CD4-positive, alpha-beta T cell (primary cell): ENCODE measurements around the gene CERT1. TPM values are rescaled to one million over a fixed set of nuclear protein-coding genes. Genes with fewer than 3 reads are reported as not detected.
"Not testable (repeated sequence)": the region's sequence is repeated elsewhere in the genome, so short reads cannot be mapped to it uniquely, and the experiment has no call there.

ENCODE experiments used
- ATAC-seq: fragments of 200-7000 bp; cut with Tn5 transposase; one replicate; pipeline ENCODE4 v1.10.0; 2022; ENCODE audit warnings: mild to moderate bottlenecking; ENCODE audit not compliant: poor library complexity
- CTCF ChIA-PET: fragments of 350-600 bp; sonication (Branson Sonifier 250); formaldehyde crosslinking; loops from one replicate; lab custom pipeline; 2021; ENCODE audit warnings: antibody characterized with exemption, inconsistent platforms; lab: Charles Lee
- POLR2A ChIA-PET: fragments of 350-600 bp; sonication (Branson Sonifier 250); formaldehyde crosslinking; loops from one replicate; lab custom pipeline; 2021; ENCODE audit warnings: antibody characterized with exemption, inconsistent platforms; lab: Charles Lee
- DNase-seq, 14 experiments: peaks; one replicate each; pipeline ENCODE4 v3.0.0-alpha.2; 2013 to 2020; ENCODE audit warnings: mixed read lengths in 2 of 14
- H3K27ac ChIP-seq, 2 donors: one replicate each; pipeline versions ENCODE4 v1.5.1 to v1.7.0; 2013; ENCODE audit warnings: low read length in 2 of 2, low read depth in 1 of 2, mild to moderate bottlenecking in 1 of 2
- H3K27me3 ChIP-seq, 2 experiments: 1 replicate in 1 of 2; 2 replicates in 1 of 2; pipeline versions ENCODE4 v1.6.1 to v1.7.0; 2013; ENCODE audit warnings: low read length in 2 of 2, control low read depth in 1 of 2, mild to moderate bottlenecking in 1 of 2, moderate library complexity in 1 of 2; ENCODE audit not compliant: insufficient read depth in 2 of 2, control insufficient read depth in 1 of 2
- H3K36me3 ChIP-seq: one replicate; pipeline ENCODE4 v1.6.1; 2013; ENCODE audit warnings: low read length, control low read depth; ENCODE audit not compliant: insufficient read depth
- H3K4me1 ChIP-seq: one replicate; pipeline ENCODE4 v1.6.1; 2013; ENCODE audit warnings: low read length, control low read depth; ENCODE audit not compliant: insufficient read depth
- H3K4me3 ChIP-seq: one replicate; pipeline ENCODE4 v1.5.1; 2013; ENCODE audit warnings: mild to moderate bottlenecking, low read length, moderate library complexity
- H3K9me3 ChIP-seq, 2 experiments: 1 replicate in 1 of 2; 2 replicates in 1 of 2; pipeline versions ENCODE4 v1.6.1 to v1.7.0; 2013; ENCODE audit warnings: low read length in 2 of 2, mild to moderate bottlenecking in 2 of 2, control low read depth in 1 of 2, moderate library complexity in 1 of 2; ENCODE audit not compliant: control insufficient read depth in 1 of 2, insufficient read depth in 1 of 2
- H3K27ac Mint-ChIP-seq: one replicate; pipeline ENCODE4 v1.8.0; 2020; ENCODE audit warnings: mixed read lengths
- H3K27me3 Mint-ChIP-seq: one replicate; pipeline ENCODE4 v1.8.0; 2021; ENCODE audit warnings: mixed read lengths
- H3K36me3 Mint-ChIP-seq: one replicate; pipeline ENCODE4 v1.8.0; 2021; ENCODE audit warnings: low read depth, mixed read lengths
- H3K4me1 Mint-ChIP-seq: one replicate; pipeline ENCODE4 v1.8.0; 2021; ENCODE audit warnings: low read depth, mixed read lengths
- H3K4me3 Mint-ChIP-seq: one replicate; pipeline ENCODE4 v1.8.0; 2020; ENCODE audit warnings: mild to moderate bottlenecking, mixed read lengths
- H3K9me3 Mint-ChIP-seq: one replicate; pipeline ENCODE4 v1.8.0; 2020; ENCODE audit warnings: mixed read lengths
- intact Hi-C, 2 experiments: fragments of 100-400 bp; cut with DNase I in 1 of 2; cut with micrococcal nuclease in 1 of 2; formaldehyde crosslinking; loops; one replicate each; pipeline versions ENCODE4 v1.15.1 to v1.9.0; 2023 to 2025; cut with DNase I, micrococcal nuclease
- total RNA-seq, 174 experiments: library from RNA in 2 of 174; stranded (reverse) in 2 of 174; gene quantifications; one replicate each; pipeline ENCODE4 v1.2.3 and lab custom pipeline; 2021 to 2026
- TF ChIP-seq, protein P1 (sequence below): fragments of 200-600 bp; IDR thresholded peaks from one replicate; pipeline ENCODE4 v1.8.0; 2022; ENCODE audit warnings: antibody characterized with exemption, mild to moderate bottlenecking

The CERT1 gene
- total RNA-seq, 2 experiments from 2014 or later = 26.5 to 28.7 TPM

- H3K4me3 Mint-ChIP-seq = no peak overlapping the region
- intact Hi-C loops = no loop called here
- TF ChIP-seq, protein P1, sequence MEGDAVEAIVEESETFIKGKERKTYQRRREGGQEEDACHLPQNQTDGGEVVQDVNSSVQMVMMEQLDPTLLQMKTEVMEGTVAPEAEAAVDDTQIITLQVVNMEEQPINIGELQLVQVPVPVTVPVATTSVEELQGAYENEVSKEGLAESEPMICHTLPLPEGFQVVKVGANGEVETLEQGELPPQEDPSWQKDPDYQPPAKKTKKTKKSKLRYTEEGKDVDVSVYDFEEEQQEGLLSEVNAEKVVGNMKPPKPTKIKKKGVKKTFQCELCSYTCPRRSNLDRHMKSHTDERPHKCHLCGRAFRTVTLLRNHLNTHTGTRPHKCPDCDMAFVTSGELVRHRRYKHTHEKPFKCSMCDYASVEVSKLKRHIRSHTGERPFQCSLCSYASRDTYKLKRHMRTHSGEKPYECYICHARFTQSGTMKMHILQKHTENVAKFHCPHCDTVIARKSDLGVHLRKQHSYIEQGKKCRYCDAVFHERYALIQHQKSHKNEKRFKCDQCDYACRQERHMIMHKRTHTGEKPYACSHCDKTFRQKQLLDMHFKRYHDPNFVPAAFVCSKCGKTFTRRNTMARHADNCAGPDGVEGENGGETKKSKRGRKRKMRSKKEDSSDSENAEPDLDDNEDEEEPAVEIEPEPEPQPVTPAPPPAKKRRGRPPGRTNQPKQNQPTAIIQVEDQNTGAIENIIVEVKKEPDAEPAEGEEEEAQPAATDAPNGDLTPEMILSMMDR = no peak
- H3K36me3 Mint-ChIP-seq = peaks cover 89% of the 10 kb centered on the region
- POLR2A ChIA-PET = no interaction called here
- H3K4me1 ChIP-seq = no peaks in the 10 kb centered on the region
- no peak overlapping the region for H3K27ac ChIP-seq
- CTCF ChIA-PET = no interaction called here
- no peaks in the 10 kb centered on the region for H3K9me3 Mint-ChIP-seq
- no peak overlapping the region for H3K27ac Mint-ChIP-seq
- H3K36me3 ChIP-seq = peaks cover 29% of the 10 kb centered on the region
- H3K4me3 ChIP-seq = no peak overlapping the region
- no peak for ATAC-seq
- peaks cover 17% of the 10 kb centered on the region for H3K4me1 Mint-ChIP-seq
- H3K27me3 Mint-ChIP-seq = no peaks in the 10 kb centered on the region
- DNase-seq = no peak
- peaks cover 0 to 3% of the 10 kb centered on the region in 2 experiments for H3K9me3 ChIP-seq
- H3K27me3 ChIP-seq = no peaks in the 10 kb centered on the region
Observed at GRCh38 chr5:75496026-75496425, 15.4 kb downstream of the CERT1 start.

- intact Hi-C loops = no loop called here
- Histone ChIP-seq H3K4me1 (no peaks in the 10 kb centered on the region), H3K27me3 (no peaks in the 10 kb centered on the region), H3K9me3 (peaks cover 4 to 9% of the 10 kb centered on the region in 2 experiments), H3K4me3 (no peak overlapping the region), H3K36me3 (peaks cover 11% of the 10 kb centered on the region), H3K27ac (no peak overlapping the region)
- H3K9me3 Mint-ChIP-seq = peaks cover 12% of the 10 kb centered on the region
- no peak overlapping the region for H3K4me3 Mint-ChIP-seq
- H3K4me1 Mint-ChIP-seq = peaks cover 24% of the 10 kb centered on the region
- ChIA-PET CTCF (no interaction called here), POLR2A (no interaction called here)
- no peak overlapping the region for H3K27ac Mint-ChIP-seq
- DNase-seq (no peak), ATAC-seq (no peak)
- TF ChIP-seq, protein P1 = no peak
- H3K36me3 Mint-ChIP-seq = peaks cover 87% of the 10 kb centered on the region
- H3K27me3 Mint-ChIP-seq = no peaks in the 10 kb centered on the region
Observed at GRCh38 chr5:75491621-75492020, 19.8 kb downstream of the CERT1 start.

DNA sequence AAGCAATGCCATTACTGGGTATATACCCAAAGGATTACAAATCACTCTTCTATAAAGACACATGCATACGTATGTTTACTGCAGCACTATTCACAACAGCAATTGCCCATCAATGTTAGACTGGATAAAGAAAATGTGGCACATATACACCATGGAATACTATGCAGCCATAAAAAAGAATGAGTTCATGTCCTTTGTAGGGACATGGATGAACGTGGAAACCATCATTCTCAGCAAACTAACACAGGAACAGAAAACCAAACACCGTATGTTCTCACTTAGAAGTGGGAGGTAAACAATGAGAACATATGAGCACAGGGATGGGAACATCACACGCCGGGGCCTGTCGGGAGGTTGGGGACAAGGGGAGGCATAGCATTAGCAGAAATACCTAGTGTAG is 21.6 kb downstream of the CERT1 start:
- H3K27ac Mint-ChIP-seq, H3K4me1 ChIP-seq, ATAC-seq, H3K27me3 Mint-ChIP-seq, POLR2A ChIA-PET, DNase-seq, H3K9me3 ChIP-seq, intact Hi-C loops, CTCF ChIA-PET, H3K27ac ChIP-seq, H3K4me3 ChIP-seq, H3K4me3 Mint-ChIP-seq, H3K27me3 ChIP-seq: not testable (repeated sequence)
- Mint-ChIP-seq H3K36me3 (peaks cover 96% of the 10 kb centered on the region), H3K9me3 (peaks cover 19% of the 10 kb centered on the region), H3K4me1 (peaks cover 38% of the 10 kb centered on the region)
- peaks cover 11% of the 10 kb centered on the region for H3K36me3 ChIP-seq

DNA sequence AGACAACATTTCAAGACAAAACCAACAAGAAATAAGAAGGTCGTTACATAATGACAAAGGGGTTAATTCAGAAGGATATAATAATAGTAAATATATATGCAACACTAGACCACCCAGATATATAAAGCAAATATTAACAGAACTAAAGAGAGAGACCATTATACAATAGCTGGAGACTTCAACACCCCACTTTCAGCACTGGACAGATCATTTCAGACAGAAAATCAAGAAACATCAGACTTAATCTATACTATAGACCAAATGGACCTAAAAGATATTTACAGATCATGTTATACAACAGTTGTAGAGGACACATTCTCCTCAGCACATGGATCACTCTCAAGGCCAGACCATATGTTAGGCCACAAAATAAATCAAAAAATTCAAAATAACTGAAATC is 26.8 kb downstream of the CERT1 start:
- intact Hi-C loops = no loop called here
- ChIA-PET CTCF (no interaction called here), POLR2A (no interaction called here)
- TF ChIP-seq, protein P1 = no peak
- H3K4me1 ChIP-seq = no peaks in the 10 kb centered on the region
- Mint-ChIP-seq H3K27me3 (no peaks in the 10 kb centered on the region), H3K4me3 (no peak overlapping the region), H3K36me3 (peaks cover 78% of the 10 kb centered on the region), H3K9me3 (peaks cover 25% of the 10 kb centered on the region), H3K4me1 (peaks cover 65% of the 10 kb centered on the region), H3K27ac (no peak overlapping the region)
- ATAC-seq = no peak
- DNase-seq = no peak
- H3K27me3 ChIP-seq = no peaks in the 10 kb centered on the region
- H3K4me3 ChIP-seq = no peak overlapping the region
- no peaks in the 10 kb centered on the region for H3K36me3 ChIP-seq
- H3K9me3 ChIP-seq = peaks cover 0 to 4% of the 10 kb centered on the region in 2 experiments
- H3K27ac ChIP-seq = no peak overlapping the region
